Measurements from ENCODE around the gene ZFAND4.
"Not testable (repeated sequence)": the region's sequence is repeated elsewhere in the genome, so short reads cannot be mapped to it uniquely, and the experiment has no call there.

- not testable (repeated sequence) for TF ChIP-seq CTCF (conservative IDR thresholded peaks at IDR 0.05; ENCODE audit: low read length); EZH2phosphoT487 (IDR thresholded peaks at IDR 0.05; ENCODE audit: borderline replicate concordance)
These were observed 45.1 kb upstream of the ZFAND4 start for GRCh38 chr10:45717642-45718041.

Data from Loucy (cell line).